VCaP (cell line): ENCODE results near the gene SAMSN1.

Source experiments
- H3K27ac ChIP-seq: fragments of 450-650 bp; 2 replicates; pipeline ENCODE4 v1.5.1; 2017
- CTCF ChIP-seq: fragments of 450-650 bp; conservative IDR thresholded peaks from 2 replicates; pipeline ENCODE4 v1.5.1; 2017; ENCODE audit warnings: mild to moderate bottlenecking, moderate library complexity

The SAMSN1 gene

GRCh38 chr21:14545906-14546480 lies at the start of gene SAMSN1:
SAMSN1 (minus strand) TSS chr21:14546315; CDS start chr21:14546261, 54 bp downstream.
- no peak within 1 kb of the TSS for H3K27ac ChIP-seq
- no peak for TF ChIP-seq CTCF

DNA sequence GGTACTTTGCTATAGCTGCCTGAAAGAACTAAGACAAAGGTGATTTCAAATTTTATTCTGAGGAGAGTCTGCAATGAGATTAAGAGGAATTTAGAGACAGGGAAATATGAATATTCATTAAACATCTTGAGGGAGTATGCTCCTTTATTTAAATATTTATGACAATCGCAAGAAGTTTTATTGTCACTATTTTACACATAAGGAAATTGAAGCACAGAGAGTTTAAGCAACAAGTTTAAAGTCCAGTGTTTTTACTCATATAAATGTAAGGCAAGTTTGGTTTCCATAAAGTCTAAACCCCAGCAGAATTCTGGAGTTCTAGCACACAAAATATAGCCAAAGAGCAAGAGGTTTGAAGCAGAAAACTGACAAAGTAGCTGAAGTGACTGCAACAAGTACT lies 49.3 kb upstream of the SAMSN1 start:
- H3K27ac ChIP-seq: no peak overlapping the region
- TF ChIP-seq CTCF: no peak

DNA sequence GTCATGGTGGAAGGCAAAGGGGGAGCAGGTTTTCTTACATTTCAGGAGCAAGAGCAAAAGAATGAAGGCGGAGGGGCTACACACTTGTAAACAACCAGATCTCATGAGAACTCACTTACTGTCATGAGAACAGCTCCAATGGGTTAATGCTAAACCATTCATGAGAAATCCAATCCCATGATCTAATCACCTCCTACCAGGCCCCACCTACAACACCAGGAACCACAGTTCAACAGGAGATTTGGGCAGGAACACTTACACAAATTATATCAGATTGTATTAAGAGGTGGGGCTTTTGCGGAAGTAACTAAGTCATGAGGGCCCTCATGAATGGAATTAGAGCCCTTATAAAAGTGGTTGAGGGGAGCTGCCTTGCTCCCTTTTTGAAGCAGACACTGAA lies 48.9 kb upstream of the SAMSN1 start:
- no peak for TF ChIP-seq CTCF
- no peak overlapping the region for H3K27ac ChIP-seq

DNA sequence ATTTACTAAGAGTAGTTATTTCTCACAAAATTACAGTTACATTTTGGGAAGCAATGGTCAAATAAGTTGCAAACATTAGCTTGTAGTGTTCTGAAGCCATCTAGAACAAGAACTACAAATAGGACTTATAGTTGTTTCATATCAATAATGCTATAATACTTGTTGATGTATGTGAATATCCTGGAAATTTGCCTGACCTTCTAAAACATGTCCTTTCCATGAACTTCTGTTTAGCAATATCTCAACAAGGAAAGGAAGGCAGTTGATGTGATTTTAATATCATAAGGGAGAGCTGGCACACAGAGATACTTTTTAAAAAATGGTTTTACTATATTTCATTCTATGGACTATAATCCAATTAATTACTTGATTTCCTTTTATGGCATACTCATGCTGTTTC lies 47.1 kb upstream of the SAMSN1 start:
- no peak overlapping the region for H3K27ac ChIP-seq
- no peak for TF ChIP-seq CTCF

DNA sequence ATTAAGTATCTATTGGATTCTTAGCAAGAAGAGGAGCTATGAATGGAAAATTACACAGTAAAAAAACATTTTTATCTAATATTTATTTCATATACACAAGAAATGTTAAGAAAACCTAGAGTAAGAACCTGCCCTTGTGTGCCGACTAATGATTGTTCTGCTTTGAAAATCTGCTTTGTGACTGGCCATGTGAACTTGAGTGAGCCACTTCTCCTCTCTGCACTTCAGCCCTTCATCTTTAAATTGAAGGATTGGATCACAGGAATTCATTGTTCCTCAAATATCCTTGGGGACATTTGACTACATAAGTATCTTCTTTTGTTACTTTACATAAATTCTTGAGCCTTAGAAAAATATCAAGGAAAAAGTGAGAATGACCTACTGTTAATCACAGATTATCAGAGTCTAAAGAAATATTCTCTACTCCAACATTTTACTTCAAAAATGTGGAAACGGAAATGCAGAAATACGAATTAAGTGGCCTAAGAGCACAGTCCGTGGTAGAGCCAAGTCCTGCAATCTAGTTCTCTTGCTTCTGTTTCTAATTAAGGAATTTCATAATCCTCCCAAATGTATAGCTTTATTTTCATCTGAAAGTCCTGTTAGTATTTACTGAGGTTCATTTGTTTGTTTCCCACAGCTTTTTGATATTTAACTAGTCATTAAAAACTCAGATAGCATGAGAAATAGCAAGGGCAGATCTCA lies 46.3 kb upstream of the SAMSN1 start:
- no peak for TF ChIP-seq CTCF

GRCh38 chr21:14591882-14592281 lies 45.8 kb upstream of the SAMSN1 start:
- no peak overlapping the region for H3K27ac ChIP-seq
- no peak for TF ChIP-seq CTCF

More for the DNA sequence above, 46.3 kb upstream of the SAMSN1 start:
- no peak overlapping the region for H3K27ac ChIP-seq

DNA sequence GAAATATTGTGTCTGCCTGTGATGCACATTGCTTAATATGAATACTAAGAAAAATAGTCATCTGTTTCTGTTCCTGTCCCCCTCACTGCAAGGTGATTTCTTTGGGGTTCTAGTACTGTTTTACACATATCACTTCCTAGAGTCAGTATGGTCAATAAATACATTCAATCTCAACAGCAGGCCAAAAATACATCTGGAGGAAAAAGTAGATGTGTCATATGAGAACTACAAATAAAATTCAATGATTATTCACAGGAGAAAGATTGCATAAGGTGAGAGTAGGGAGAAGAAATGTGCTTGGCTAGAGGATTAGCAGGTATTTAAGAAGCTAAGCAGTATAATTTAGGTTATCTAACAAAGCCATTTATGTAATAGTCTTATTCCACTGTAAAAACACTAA lies 45.3 kb upstream of the SAMSN1 start:
- no peak overlapping the region for H3K27ac ChIP-seq
- no peak for TF ChIP-seq CTCF
